Suprapubic skin (tissue), 4 donors: ENCODE data around the gene ERO1B.

Experiments
- CTCF ChIP-seq, 2 donors: fragments of 200-600 bp in 1 of 2; fragments of 450-650 bp in 1 of 2; sonication (generic) in 1 of 2; IDR thresholded peaks; one replicate each; pipeline ENCODE4 v1.5.1; 2016 to 2019; ENCODE audit warnings: antibody characterized with exemption in 2 of 2, mild to moderate bottlenecking in 1 of 2, moderate library complexity in 1 of 2
- EP300 ChIP-seq: sonication (generic); formaldehyde crosslinking; IDR thresholded peaks from one replicate; pipeline ENCODE4 v1.6.1; 2017; ENCODE audit warnings: antibody characterized with exemption
- POLR2A ChIP-seq, 2 donors: fragments of 450-650 bp; IDR thresholded peaks; one replicate each; pipeline ENCODE4 v1.6.1; 2017; ENCODE audit warnings: antibody characterized with exemption in 2 of 2, mild to moderate bottlenecking in 2 of 2, moderate library complexity in 2 of 2
- POLR2AphosphoS5 ChIP-seq, 3 donors: sonication (generic); formaldehyde crosslinking; IDR thresholded peaks; one replicate each; pipeline ENCODE4 v1.6.1; 2017; ENCODE audit warnings: antibody characterized with exemption in 3 of 3

DNA sequence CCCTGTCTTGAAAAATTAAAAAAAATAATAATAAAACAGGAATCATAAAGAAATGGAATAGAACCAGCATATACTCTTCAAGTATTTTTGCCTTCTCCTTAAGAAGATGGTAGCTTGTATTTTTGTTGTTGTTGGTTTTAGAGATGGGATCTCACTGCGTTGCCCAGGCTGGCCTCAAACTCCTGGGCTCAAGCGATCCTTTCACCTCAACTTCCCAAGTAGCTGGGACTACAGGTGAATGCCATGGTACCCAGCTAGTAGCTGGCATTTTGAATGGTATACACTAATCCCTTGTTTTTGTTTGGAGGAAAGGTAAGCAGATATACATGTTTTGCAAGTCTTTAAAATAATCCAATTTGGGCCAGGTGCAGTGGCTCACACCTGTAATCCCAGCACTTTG is 34.7 kb upstream of the ERO1B start:
- TF ChIP-seq CTCF (IDR thresholded peaks at IDR 0.05) (no peak), EP300 (no peak), POLR2A (IDR thresholded peaks at IDR 0.05) (no peak), POLR2AphosphoS5 (IDR thresholded peaks at IDR 0.05) (no peak)
